H1 (cell line): ENCODE data around the gene CFAP97D2. TPM values are rescaled to one million over a fixed set of nuclear protein-coding genes. Genes with fewer than 3 reads are reported as not detected.

Experiments used
- CTCF ChIA-PET: fragments of 300-600 bp; sonication (Branson Sonifier 250); formaldehyde crosslinking; loops from one replicate; lab custom pipeline; 2021; ENCODE audit not compliant: partially characterized antibody; lab: Charles Lee
- POLR2A ChIA-PET: fragments of 300-600 bp; sonication (Branson Sonifier 250); formaldehyde crosslinking; loops from one replicate; lab custom pipeline; 2021; ENCODE audit warnings: inconsistent platforms; ENCODE audit not compliant: partially characterized antibody; lab: Charles Lee
- DNase-seq, 2 experiments: peaks; one replicate each; pipeline versions ENCODE4 v3.0.0 to v3.0.0-alpha.2; 2010 to 2022; ENCODE audit warnings: low spot score in 2 of 2, low read depth in 1 of 2, mixed read lengths in 1 of 2
- FAIRE-seq: peaks from 2 replicates; lab custom pipeline; 2011; peaks lifted over from hg19 to GRCh38; lab: Jason Lieb, UNC
- H2AFZ ChIP-seq: 2 replicates; pipeline ENCODE4 v1.8.1; 2012; ENCODE audit warnings: low read length, inconsistent platforms
- H2AK5ac ChIP-seq: 2 replicates; pipeline ENCODE4 v1.6.1; 2013; ENCODE audit warnings: low read depth, low read length
- H2BK120ac ChIP-seq: replicated peaks from 2 replicates; pipeline ENCODE3; 2013; ENCODE audit warnings: low read depth, low read length, inconsistent platforms
- H2BK12ac ChIP-seq: 2 replicates; pipeline ENCODE4 v1.6.1; 2013; ENCODE audit warnings: low read depth, low read length
- H2BK15ac ChIP-seq: 2 replicates; pipeline ENCODE4 v1.6.1; 2013; ENCODE audit warnings: low read length
- H2BK20ac ChIP-seq: 2 replicates; pipeline ENCODE4 v1.6.1; 2013; ENCODE audit warnings: low read length
- H2BK5ac ChIP-seq: 2 replicates; pipeline ENCODE4 v1.6.1; 2013; ENCODE audit warnings: low read depth, low read length
- H3K14ac ChIP-seq: 2 replicates; pipeline ENCODE4 v1.6.1; 2013; ENCODE audit warnings: inconsistent platforms; ENCODE audit not compliant: insufficient read length
- H3K18ac ChIP-seq: 2 replicates; pipeline ENCODE4 v1.6.1; 2013; ENCODE audit warnings: low read length; ENCODE audit errors: extremely low read depth
- H3K23ac ChIP-seq: 2 replicates; pipeline ENCODE4 v1.6.1; 2013; ENCODE audit warnings: inconsistent platforms; ENCODE audit not compliant: insufficient read length
- H3K23me2 ChIP-seq: 2 replicates; pipeline ENCODE4 v1.6.1; 2013; ENCODE audit warnings: low read depth, low read length
- H3K27ac ChIP-seq: 2 replicates; pipeline ENCODE4 v1.6.1; 2011; ENCODE audit warnings: low read depth, low read length, inconsistent platforms
- H3K27me3 ChIP-seq, 4 experiments: replicated peaks in 1 of 4; 1 replicate in 1 of 4; 2 replicates in 3 of 4; pipeline versions ENCODE4 v1.6.1 to v1.8.1; 2011 to 2013; ENCODE audit warnings: low read length in 3 of 4, mild to moderate bottlenecking in 3 of 4, inconsistent platforms in 2 of 4, mixed read lengths in 2 of 4, moderate library complexity in 1 of 4; ENCODE audit not compliant: control insufficient read depth in 3 of 4, insufficient read depth in 3 of 4; ENCODE audit errors: extremely low read depth in 1 of 4
- H3K36me3 ChIP-seq, 4 experiments: 2 replicates each; pipeline versions ENCODE4 v1.6.1 to v1.8.1; 2011 to 2013; ENCODE audit warnings: mild to moderate bottlenecking in 4 of 4, low read length in 3 of 4, moderate library complexity in 2 of 4, control low read depth in 1 of 4, inconsistent platforms in 1 of 4; ENCODE audit not compliant: insufficient read depth in 4 of 4, control insufficient read depth in 2 of 4
- H3K4ac ChIP-seq: replicated peaks from 2 replicates; pipeline ENCODE3; 2013; ENCODE audit warnings: low read length, low read depth, mixed read lengths, inconsistent platforms; ENCODE audit not compliant: insufficient read length
- H3K4me1 ChIP-seq, 4 experiments: replicated peaks in 1 of 4; 1 replicate in 1 of 4; 2 replicates in 3 of 4; pipeline versions ENCODE4 v1.6.1 to v1.8.1; 2011 to 2013; ENCODE audit warnings: low read length in 3 of 4, inconsistent platforms in 2 of 4, mixed read lengths in 1 of 4; ENCODE audit not compliant: insufficient read depth in 4 of 4, control insufficient read depth in 3 of 4
- H3K4me2 ChIP-seq, 2 experiments: 2 replicates each; pipeline versions ENCODE4 v1.6.1 to v1.8.1; 2011 to 2013; ENCODE audit warnings: low read depth in 2 of 2, low read length in 2 of 2, control low read depth in 1 of 2, inconsistent platforms in 1 of 2, mild to moderate bottlenecking in 1 of 2; ENCODE audit not compliant: insufficient read depth in 1 of 2
- H3K4me3 ChIP-seq, 4 experiments: fragments of 200-600, 300-600 bp in 1 of 4; sonication (generic), shearing (Covaris generic), sonication (Bioruptor Twin) in 1 of 4; 2 replicates each; pipeline versions ENCODE4 v1.5.1 to v1.8.1; 2011 to 2016; ENCODE audit warnings: low read length in 4 of 4, low read depth in 3 of 4, control low read depth in 2 of 4, inconsistent platforms in 2 of 4, mild to moderate bottlenecking in 2 of 4, mixed read lengths in 1 of 4, moderate library complexity in 1 of 4; ENCODE audit not compliant: insufficient read depth in 2 of 4; ENCODE audit errors: extremely low read depth in 1 of 4
- H3K56ac ChIP-seq: replicated peaks from 2 replicates; pipeline ENCODE3; 2013; ENCODE audit warnings: low read depth, mild to moderate bottlenecking, mixed read lengths, low read length, inconsistent platforms; ENCODE audit not compliant: insufficient read length
- H3K79me1 ChIP-seq: 2 replicates; pipeline ENCODE4 v1.6.1; 2013; ENCODE audit warnings: low read depth, low read length, control low read depth
- H3K79me2 ChIP-seq, 2 experiments: 2 replicates each; pipeline versions ENCODE4 v1.6.1 to v1.8.1; 2012 to 2013; ENCODE audit warnings: low read length in 2 of 2, mild to moderate bottlenecking in 2 of 2, inconsistent platforms in 1 of 2; ENCODE audit not compliant: insufficient read depth in 2 of 2, control insufficient read depth in 1 of 2
- H3K9ac ChIP-seq, 4 experiments: replicated peaks in 1 of 4; 1 replicate in 1 of 4; 2 replicates in 3 of 4; pipeline versions ENCODE4 v1.6.1 to v1.8.1; 2011 to 2013; ENCODE audit warnings: low read depth in 3 of 4, low read length in 3 of 4, control low read depth in 2 of 4, mild to moderate bottlenecking in 2 of 4, moderate library complexity in 2 of 4, inconsistent platforms in 1 of 4; ENCODE audit errors: extremely low read depth in 1 of 4
- H3K9me3 ChIP-seq, 2 experiments: 2 replicates each; pipeline versions ENCODE4 v1.6.1 to v1.8.1; 2012 to 2013; ENCODE audit warnings: mild to moderate bottlenecking in 2 of 2, moderate library complexity in 2 of 2, control low read depth in 1 of 2, inconsistent platforms in 1 of 2, low read depth in 1 of 2, low read length in 1 of 2, mixed read lengths in 1 of 2; ENCODE audit not compliant: insufficient read depth in 2 of 2
- H4K20me1 ChIP-seq, 2 experiments: replicated peaks in 1 of 2; 2 replicates each; pipeline versions ENCODE3 to v1.8.1; 2011 to 2013; ENCODE audit warnings: inconsistent platforms in 2 of 2, low read length in 2 of 2, mild to moderate bottlenecking in 1 of 2; ENCODE audit not compliant: insufficient read depth in 2 of 2, control insufficient read depth in 1 of 2
- H4K5ac ChIP-seq: 2 replicates; pipeline ENCODE4 v1.6.1; 2013; ENCODE audit warnings: low read length, low read depth, mixed read lengths, inconsistent platforms; ENCODE audit not compliant: insufficient read length
- H4K8ac ChIP-seq: 2 replicates; pipeline ENCODE4 v1.8.0; 2013; ENCODE audit warnings: mild to moderate bottlenecking, moderate library complexity, low read length, inconsistent platforms; ENCODE audit not compliant: insufficient read depth; ENCODE audit errors: extremely low read depth
- H4K91ac ChIP-seq: replicated peaks from 2 replicates; pipeline ENCODE3; 2013; ENCODE audit warnings: low read length, mixed read lengths, inconsistent platforms; ENCODE audit not compliant: insufficient read length
- ASH2L ChIP-seq: fragments of 200-600, 300-600 bp; sonication (generic); IDR thresholded peaks from one replicate; pipeline ENCODE4 v1.7.1; 2017; ENCODE audit warnings: low read length
- ATF2 ChIP-seq: IDR thresholded peaks from 2 replicates; pipeline ENCODE4 v1.6.1; 2012; ENCODE audit warnings: low read length, inconsistent platforms
- BRCA1 ChIP-seq: IDR thresholded peaks from 2 replicates; pipeline ENCODE4 v1.6.1; 2012; ENCODE audit warnings: low read depth, low read length, improper control_type of control experiment
- CHD1 ChIP-seq: IDR thresholded peaks from 2 replicates; pipeline ENCODE4 v1.6.1; 2012; ENCODE audit warnings: low read depth, low read length, improper control_type of control experiment
- CHD2 ChIP-seq: IDR thresholded peaks from 2 replicates; pipeline ENCODE4 v1.6.1; 2012; ENCODE audit warnings: low read length, improper control_type of control experiment
- EZH2 ChIP-seq: fragments of 200-600 bp; sonication (generic); IDR thresholded peaks from 2 replicates; pipeline ENCODE4 v1.7.1; 2012; ENCODE audit warnings: low read depth, mild to moderate bottlenecking, moderate library complexity, low read length, inconsistent platforms; ENCODE audit not compliant: severe bottlenecking
- NANOG ChIP-seq: IDR thresholded peaks from 2 replicates; pipeline ENCODE4 v1.6.1; 2011; ENCODE audit warnings: low read length, low read depth, mild to moderate bottlenecking, inconsistent platforms; ENCODE audit not compliant: insufficient read depth, poor library complexity, severe bottlenecking
- SP1 ChIP-seq: IDR thresholded peaks from 2 replicates; pipeline ENCODE4 v1.6.1; 2011; ENCODE audit warnings: low read depth, low read length
- TBP ChIP-seq: IDR thresholded peaks from 2 replicates; pipeline ENCODE4 v1.6.1; 2011; ENCODE audit warnings: low read depth, low read length, improper control_type of control experiment
- TEAD4 ChIP-seq: IDR thresholded peaks from 2 replicates; pipeline ENCODE4 v1.6.1; 2012; ENCODE audit warnings: low read depth, low read length, inconsistent platforms, mixed read lengths
- ZNF274 ChIP-seq: IDR thresholded peaks from 2 replicates; pipeline ENCODE4 v1.7.0; 2012; ENCODE audit warnings: low read length, borderline replicate concordance; ENCODE audit errors: extremely low read depth
- WGBS, 2 experiments: shearing (Covaris generic) in 1 of 2; methylation state at CpG; one replicate each; pipeline versions ENCODE4 v1.1.6 to v1.1.7; 2013 to 2015; ENCODE audit warnings: low lambda C conversion rate in 2 of 2, mixed read lengths in 2 of 2, inconsistent platforms in 1 of 2, low coverage in 1 of 2, missing lambda C conversion rate in 1 of 2; ENCODE audit not compliant: insufficient replicate concordance in 2 of 2, insufficient coverage in 1 of 2, insufficient read length in 1 of 2; ENCODE audit errors: extremely low coverage in 1 of 2, missing lambda C conversion rate in 1 of 2; 5-methylcytosine and 5-hydroxymethylcytosine counted together
- polyA plus RNA-seq, 7 experiments: library from polyadenylated mRNA; depleted of rRNA in 3 of 7; stranded (reverse) in 5 of 7; unstranded in 2 of 7; fragments of >200 nt in 5 of 7; fragments of 200-250 nt in 2 of 7; gene quantifications; 1 replicate in 5 of 7; 2 replicates in 1 of 7; 4 replicates in 1 of 7; pipeline versions ENCODE4 v1.2.1 to v1.2.3, GENCODE V29; 2011 to 2013; ENCODE audit warnings: missing spikeins in 2 of 7, mixed read lengths in 2 of 7
- total RNA-seq: library from RNA; stranded (reverse); fragmentation: NEBNext Ultra II Directional; extraction: Animal tissue kit (Norgen Biotek cat#: 25700); gene quantifications from 2 replicates; pipeline ENCODE4 v1.2.1, GENCODE V29; 2021

Gene CFAP97D2
- total and polyA plus RNA-seq, 2 of the 8 experiments (the other 6 are each of a cell fraction or from before 2014, with no cell fraction given): not detected

DNA sequence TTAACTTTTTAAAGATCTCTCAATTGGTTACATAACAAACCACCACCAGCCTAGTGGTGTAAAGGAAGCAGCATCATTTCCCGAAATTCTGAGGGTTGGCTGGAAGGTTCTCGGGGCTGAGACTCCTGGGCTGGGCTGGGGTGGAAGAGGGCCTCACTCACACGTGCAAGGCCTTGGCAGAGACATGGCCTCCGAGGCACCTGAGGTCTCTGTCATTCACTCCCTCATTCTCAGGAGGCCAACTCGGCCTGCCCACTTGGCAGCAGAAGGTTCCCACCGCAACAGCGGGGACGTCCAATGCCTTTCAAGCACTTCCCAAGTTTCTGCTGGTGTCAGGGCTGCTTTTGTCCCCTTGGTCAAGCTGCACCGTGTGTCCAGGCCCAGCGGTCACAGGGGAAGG is 28.0 kb upstream of the CFAP97D2 start:
- no peak overlapping the region for H3K4me2 ChIP-seq
- TF ChIP-seq CHD1: no peak
- TF ChIP-seq CHD2: no peak
- TF ChIP-seq ATF2: no peak
- no peak for TF ChIP-seq TBP
- TF ChIP-seq NANOG: no peak
- TF ChIP-seq EZH2: no peak
- no peak for TF ChIP-seq ZNF274
- TF ChIP-seq ASH2L: no peak
- no peak for TF ChIP-seq SP1
- no peak for TF ChIP-seq TEAD4
- no peak for TF ChIP-seq BRCA1
- TF ChIP-seq, all 59 proteins: peak for 0
- Histone ChIP-seq H2BK15ac (no peak overlapping the region), H3K23me2 (peaks cover 6% of the 10 kb centered on the region; the same call in 1 of the 2 replicates), H4K20me1 (no peaks in the 10 kb centered on the region), H2BK12ac (peak overlapping the region; percentile 50; the same call in 1 of the 2 replicates), H2AK5ac (no peak overlapping the region), H2BK5ac (0 out of 2 replicates have a peak overlapping the region, but pooled peaks have one; percentile 24), H3K18ac (no peak overlapping the region), H3K23ac (no peak overlapping the region), H3K4ac (no peak overlapping the region), H4K8ac (no peak overlapping the region), H3K14ac (no peak overlapping the region), H3K79me2 (no peaks in the 10 kb centered on the region), H3K4me1 (no peaks in the 10 kb centered on the region; a peak in 1 of 7 replicates), H3K56ac (no peak overlapping the region), H3K27me3 (no peaks in the 10 kb centered on the region; a peak in 1 of 7 replicates), H2BK20ac (no peak overlapping the region), H3K9ac (no peak overlapping the region), H2AFZ (no peak overlapping the region), H2BK120ac (no peak overlapping the region), H3K36me3 (no peaks in the 10 kb centered on the region), H3K9me3 (no peaks in the 10 kb centered on the region), H4K91ac (no peak overlapping the region), H3K4me3 (no peak overlapping the region), H3K27ac (no peak overlapping the region), H4K5ac (no peak overlapping the region), H3K79me1 (no peaks in the 10 kb centered on the region)
- no peak for FAIRE-seq
- 80% methylated on average over 10 of the region's 10 CpGs; no CpG with 5 or more reads in 1 of the 2 experiments for whole genome bisulfite sequencing, 2 experiments
- ChIA-PET POLR2A (no interaction called here), CTCF (interaction anchor here (1.0 kb wide), 1 partner anchor 57 kb away, joined by 3 read pairs; no protein-coding TSS in a partner anchor)
- DNase-seq: no peak
